RWPE2 (cell line): Measurements from ENCODE around the gene SPIRE2.

Experiments used
- ATAC-seq: fragments of 200-7000 bp; cut with Tn5 transposase; 3 replicates; pipeline ENCODE4 v1.9.1; 2021; ENCODE audit warnings: low read depth
- DNase-seq: peaks from one replicate; pipeline ENCODE4 v3.0.0-alpha.2; 2020; ENCODE audit warnings: low spot score
- H3K27ac ChIP-seq: fragments of 450-650 bp; 2 replicates; pipeline ENCODE4 v1.5.1; 2017; ENCODE audit warnings: mild to moderate bottlenecking; ENCODE audit not compliant: poor library complexity, severe bottlenecking
- H3K27me3 ChIP-seq: fragments of 250-450 bp; sonication (Bioruptor Pico); 2 replicates; pipeline ENCODE4 v1.5.1; 2021; ENCODE audit warnings: mild to moderate bottlenecking, moderate library complexity; ENCODE audit not compliant: insufficient read depth, poor library complexity, severe bottlenecking
- H3K36me3 ChIP-seq: fragments of 250-450 bp; sonication (Bioruptor Pico); 2 replicates; pipeline ENCODE4 v1.5.1; 2020; ENCODE audit warnings: low read depth, mild to moderate bottlenecking, moderate library complexity
- H3K4me1 ChIP-seq: fragments of 250-450 bp; sonication (Bioruptor Pico); 2 replicates; pipeline ENCODE4 v1.5.1; 2021; ENCODE audit warnings: mild to moderate bottlenecking, moderate library complexity; ENCODE audit not compliant: insufficient read depth, poor library complexity, severe bottlenecking
- H3K4me3 ChIP-seq: fragments of 250-450 bp; sonication (Bioruptor Pico); 2 replicates; pipeline ENCODE4 v1.5.1; 2021; ENCODE audit warnings: mild to moderate bottlenecking, moderate library complexity; ENCODE audit not compliant: severe bottlenecking
- H3K9me3 ChIP-seq: fragments of 250-450 bp; sonication (Bioruptor Pico); 2 replicates; pipeline ENCODE4 v1.5.1; 2021; ENCODE audit warnings: mild to moderate bottlenecking, moderate library complexity; ENCODE audit not compliant: severe bottlenecking
- TF ChIP-seq, protein P1 (sequence below): fragments of 450-650 bp; IDR thresholded peaks from one replicate; pipeline ENCODE4 v1.5.1; 2017; ENCODE audit warnings: mild to moderate bottlenecking, moderate library complexity; ENCODE audit not compliant: poor library complexity, severe bottlenecking

The SPIRE2 gene

DNA sequence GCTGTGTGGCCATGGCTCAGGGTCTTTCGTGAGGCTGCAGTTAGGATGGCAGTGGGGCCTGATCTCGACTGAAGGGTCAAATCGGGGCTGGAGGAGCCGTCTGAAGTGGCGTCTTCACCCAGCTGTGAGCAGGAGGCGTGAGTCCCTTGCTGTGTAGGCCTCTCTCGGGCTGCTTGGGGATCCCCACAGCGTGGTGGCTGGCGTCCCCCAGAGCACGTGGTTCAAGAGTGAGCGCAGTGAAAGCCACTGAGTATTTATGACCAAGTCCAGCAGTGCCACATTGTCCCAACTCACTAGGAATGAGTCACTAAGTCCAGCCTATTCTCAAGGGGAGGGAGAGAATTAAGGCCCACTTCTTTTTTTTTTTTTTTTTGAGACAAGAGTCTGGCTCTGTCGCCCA lies 33.4 kb downstream of the SPIRE2 start:
- H3K9me3 ChIP-seq: no peaks in the 10 kb centered on the region
- ATAC-seq (no peak), DNase-seq (peak; percentile 51)
- no peak overlapping the region for H3K4me3 ChIP-seq
- H3K27me3 ChIP-seq: no peaks in the 10 kb centered on the region
- peaks cover 16% of the 10 kb centered on the region for H3K4me1 ChIP-seq
- H3K36me3 ChIP-seq: no peaks in the 10 kb centered on the region
- H3K27ac ChIP-seq: no peak overlapping the region
- TF ChIP-seq, protein P1, sequence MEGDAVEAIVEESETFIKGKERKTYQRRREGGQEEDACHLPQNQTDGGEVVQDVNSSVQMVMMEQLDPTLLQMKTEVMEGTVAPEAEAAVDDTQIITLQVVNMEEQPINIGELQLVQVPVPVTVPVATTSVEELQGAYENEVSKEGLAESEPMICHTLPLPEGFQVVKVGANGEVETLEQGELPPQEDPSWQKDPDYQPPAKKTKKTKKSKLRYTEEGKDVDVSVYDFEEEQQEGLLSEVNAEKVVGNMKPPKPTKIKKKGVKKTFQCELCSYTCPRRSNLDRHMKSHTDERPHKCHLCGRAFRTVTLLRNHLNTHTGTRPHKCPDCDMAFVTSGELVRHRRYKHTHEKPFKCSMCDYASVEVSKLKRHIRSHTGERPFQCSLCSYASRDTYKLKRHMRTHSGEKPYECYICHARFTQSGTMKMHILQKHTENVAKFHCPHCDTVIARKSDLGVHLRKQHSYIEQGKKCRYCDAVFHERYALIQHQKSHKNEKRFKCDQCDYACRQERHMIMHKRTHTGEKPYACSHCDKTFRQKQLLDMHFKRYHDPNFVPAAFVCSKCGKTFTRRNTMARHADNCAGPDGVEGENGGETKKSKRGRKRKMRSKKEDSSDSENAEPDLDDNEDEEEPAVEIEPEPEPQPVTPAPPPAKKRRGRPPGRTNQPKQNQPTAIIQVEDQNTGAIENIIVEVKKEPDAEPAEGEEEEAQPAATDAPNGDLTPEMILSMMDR: no peak

GRCh38 chr16:89862732-89863131 lies 34.5 kb downstream of the SPIRE2 start:
- TF ChIP-seq, protein P1: no peak
- Histone ChIP-seq H3K9me3 (no peaks in the 10 kb centered on the region), H3K27ac (no peak overlapping the region)

DNA sequence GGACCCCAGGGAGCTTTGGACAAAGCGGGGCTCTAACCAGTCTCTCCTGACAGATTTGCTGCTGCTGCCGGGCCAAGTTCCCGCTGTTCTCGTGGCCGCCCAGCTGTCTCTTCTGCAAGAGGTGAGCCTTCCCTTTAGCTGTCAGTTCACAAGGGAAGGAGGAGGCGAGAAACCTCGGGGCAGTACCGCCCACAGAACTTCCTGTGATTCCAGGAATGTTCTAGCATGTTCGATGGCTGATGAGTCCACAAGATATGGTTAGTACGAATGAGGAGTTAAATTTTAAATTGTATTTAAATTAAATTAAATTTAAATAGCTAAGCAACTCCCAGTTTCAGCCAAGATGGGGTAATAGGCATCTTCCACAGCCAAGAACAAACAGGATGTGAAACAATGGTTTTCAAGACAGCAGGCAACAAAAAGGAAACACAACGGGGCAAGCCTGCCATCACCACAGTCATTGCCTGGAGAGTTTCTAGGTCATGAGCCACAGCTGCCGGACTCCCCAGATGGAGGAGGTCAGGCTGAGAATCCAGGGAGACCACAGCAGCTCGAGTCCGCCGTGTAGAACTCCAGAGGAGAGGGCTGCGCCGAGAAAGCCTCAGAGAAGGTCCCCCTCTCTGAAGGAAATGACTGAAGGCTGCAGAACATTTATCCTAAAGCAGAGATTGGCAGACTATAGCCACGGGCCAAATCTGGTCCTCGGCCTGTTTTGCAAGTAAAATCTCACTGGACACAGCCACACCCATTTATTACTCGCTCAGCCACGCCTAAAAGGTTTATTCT lies 35.7 kb downstream of the SPIRE2 start:
- Histone ChIP-seq H3K27me3 (no peaks in the 10 kb centered on the region), H3K36me3 (no peaks in the 10 kb centered on the region), H3K27ac (peak overlapping the region; percentile 64), H3K9me3 (peaks cover 6% of the 10 kb centered on the region), H3K4me3 (no peak overlapping the region), H3K4me1 (peaks cover 16% of the 10 kb centered on the region)
- TF ChIP-seq, protein P1: no peak
- no peak for DNase-seq
- peak; percentile 55 for ATAC-seq

More at GRCh38 chr16:89862732-89863131, 34.5 kb downstream of the SPIRE2 start:
- peaks cover 16% of the 10 kb centered on the region for H3K4me1 ChIP-seq
- no peak for DNase-seq
- no peaks in the 10 kb centered on the region for H3K36me3 ChIP-seq
- no peak overlapping the region for H3K4me3 ChIP-seq
- ATAC-seq: no peak
- H3K27me3 ChIP-seq: no peaks in the 10 kb centered on the region

GRCh38 chr16:89864527-89864820 lies 36.2 kb downstream of the SPIRE2 start:
- H3K36me3 ChIP-seq: no peaks in the 10 kb centered on the region
- H3K27me3 ChIP-seq: no peaks in the 10 kb centered on the region
- peak overlapping the region; percentile 64 for H3K27ac ChIP-seq
- DNase-seq (no peak), ATAC-seq (peak; percentile 18; the same call in 1 of the 3 replicates)
- no peak overlapping the region for H3K4me3 ChIP-seq
- H3K4me1 ChIP-seq: peaks cover 16% of the 10 kb centered on the region
- TF ChIP-seq, protein P1: no peak
- H3K9me3 ChIP-seq: peaks cover 6% of the 10 kb centered on the region

DNA sequence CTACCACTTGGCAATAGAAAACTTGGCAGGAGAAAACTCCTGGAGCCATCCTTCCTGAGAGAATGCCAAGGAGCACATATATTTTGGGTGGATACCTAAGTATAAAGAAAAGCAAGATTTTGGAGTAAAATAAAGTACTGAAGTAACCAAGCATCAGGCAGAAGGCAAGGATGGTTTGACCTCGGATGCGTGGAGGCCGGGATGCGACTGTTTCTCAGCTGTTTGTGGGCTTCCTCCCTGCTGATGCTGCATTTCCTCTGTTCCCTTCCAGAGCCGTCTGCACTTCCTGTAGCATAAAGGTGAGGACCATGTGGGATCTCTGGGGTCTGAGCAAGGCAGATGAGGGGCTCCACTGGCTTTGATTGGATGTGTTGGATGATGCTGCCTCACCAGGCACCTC lies 39.6 kb downstream of the SPIRE2 start:
- TF ChIP-seq, protein P1: no peak

More for the DNA sequence above, 39.6 kb downstream of the SPIRE2 start:
- Histone ChIP-seq H3K36me3 (no peaks in the 10 kb centered on the region), H3K27me3 (no peaks in the 10 kb centered on the region), H3K4me3 (no peak overlapping the region), H3K27ac (no peak overlapping the region), H3K4me1 (peaks cover 22% of the 10 kb centered on the region), H3K9me3 (peaks cover 6% of the 10 kb centered on the region)
- DNase-seq (no peak), ATAC-seq (no peak)
